GM12878 (cell line): ENCODE results near the gene RPL7A. TPM values are rescaled to one million over a fixed set of nuclear protein-coding genes. Genes with fewer than 3 reads are reported as not detected.
A peak's percentile ranks its signal among the peaks of the same experiment; 100 is the strongest.

Experiments used
- ATAC-seq: fragments of 200-7000 bp; cut with Tn5 transposase; 3 replicates; pipeline ENCODE4 v1.9.1; 2020; ENCODE audit warnings: mild to moderate bottlenecking, moderate library complexity
- BruUV-seq: library from RNA; stranded (reverse); fragments of 400-500 nt; replicated peaks from 2 replicates; lab custom pipeline; 2021; lab: Mats Ljungman, UMichigan
- CTCF ChIA-PET: fragments of 300-600 bp; sonication (Branson Sonifier 250); formaldehyde crosslinking; extraction: SDS; loops from one replicate; lab custom pipeline; 2021; ENCODE audit warnings: inconsistent platforms; lab: Yijun Ruan, JAX
- POLR2A ChIA-PET: fragments of 350-600 bp; formaldehyde crosslinking; extraction: SDS; loops from one replicate; lab custom pipeline; 2021; ENCODE audit warnings: inconsistent platforms; lab: Charles Lee
- RAD21 ChIA-PET: fragments of 300-600 bp; sonication (Branson Sonifier 250); formaldehyde crosslinking; loops from one replicate; lab custom pipeline; 2023; ENCODE audit warnings: antibody characterized with exemption; ENCODE audit not compliant: unreplicated experiment; lab: Charles Lee
- SMC1A ChIA-PET: fragments of 300-600 bp; sonication (Branson Sonifier 250); formaldehyde crosslinking; loops from one replicate; lab custom pipeline; 2023; ENCODE audit not compliant: unreplicated experiment, uncharacterized antibody; lab: Charles Lee
- DNase-seq: peaks from one replicate; pipeline ENCODE4 v3.0.0-alpha.2; 2011; ENCODE audit warnings: low read depth, low spot score
- FAIRE-seq: peaks from 3 replicates; lab custom pipeline; 2011; peaks lifted over from hg19 to GRCh38; lab: Jason Lieb, UNC
- H2AFZ ChIP-seq: 2 replicates; pipeline ENCODE4 v1.6.0; 2011; ENCODE audit warnings: low read depth, low read length, control low read depth; ENCODE audit not compliant: control insufficient read depth
- H3K27ac ChIP-seq: 2 replicates; pipeline ENCODE4 v1.5.1; 2011; ENCODE audit warnings: control low read depth; ENCODE audit not compliant: control insufficient read depth, insufficient read depth
- H3K27me3 ChIP-seq, 2 experiments: replicated peaks in 1 of 2; 2 replicates each; pipeline versions ENCODE4 v1.6.0 to v1.6.1; 2011; ENCODE audit warnings: low read length in 1 of 2; ENCODE audit not compliant: control insufficient read depth in 2 of 2, insufficient read depth in 2 of 2
- H3K36me3 ChIP-seq, 2 experiments: 2 replicates each; pipeline ENCODE4 v1.5.1; 2011; ENCODE audit warnings: low read length in 1 of 2; ENCODE audit not compliant: control insufficient read depth in 2 of 2, insufficient read depth in 2 of 2
- H3K4me1 ChIP-seq: 2 replicates; pipeline ENCODE4 v1.6.1; 2011; ENCODE audit warnings: mild to moderate bottlenecking, low read length, moderate library complexity, mixed read lengths; ENCODE audit not compliant: control insufficient read depth, insufficient read depth
- H3K4me2 ChIP-seq: 2 replicates; pipeline ENCODE4 v1.6.0; 2011; ENCODE audit warnings: control low read depth; ENCODE audit not compliant: control insufficient read depth, insufficient read depth
- H3K4me3 ChIP-seq: fragments of 200-600 bp; sonication (generic); 2 replicates; pipeline ENCODE4 v1.5.1; 2016
- H3K79me2 ChIP-seq: 2 replicates; pipeline ENCODE4 v1.6.0; 2011; ENCODE audit warnings: low read length; ENCODE audit not compliant: control insufficient read depth, insufficient read depth
- H3K9ac ChIP-seq: 2 replicates; pipeline ENCODE4 v1.8.0; 2011; ENCODE audit warnings: low read length, control low read depth, mixed read lengths; ENCODE audit not compliant: control insufficient read depth, insufficient read depth
- H3K9me3 ChIP-seq: replicated peaks from 3 replicates; pipeline ENCODE4 v1.5.1; 2011; ENCODE audit warnings: mild to moderate bottlenecking, low read length; ENCODE audit not compliant: control insufficient read depth, insufficient read depth
- H4K20me1 ChIP-seq: 2 replicates; pipeline ENCODE4 v1.6.0; 2011; ENCODE audit not compliant: control insufficient read depth, insufficient read depth
- CHD2 ChIP-seq: IDR thresholded peaks from 2 replicates; pipeline ENCODE4 v1.6.1; 2011; ENCODE audit warnings: low read depth, low read length, improper control_type of control experiment, borderline replicate concordance
- GATAD2B ChIP-seq: fragments of 450-650 bp; conservative IDR thresholded peaks from 2 replicates; pipeline ENCODE4 v1.6.1; 2017; ENCODE audit warnings: low read depth, mild to moderate bottlenecking, moderate library complexity
- HDAC6 ChIP-seq: fragments of 200-600 bp; sonication (generic); IDR thresholded peaks from one replicate; pipeline ENCODE4 v1.8.0; 2017; ENCODE audit warnings: antibody characterized with exemption; ENCODE audit not compliant: unreplicated experiment
- KDM1A ChIP-seq: fragments of 200-600 bp; sonication (generic); IDR thresholded peaks from 2 replicates; pipeline ENCODE4 v1.6.1; 2016; ENCODE audit warnings: borderline replicate concordance
- NBN ChIP-seq: fragments of 450-650 bp; IDR thresholded peaks from 2 replicates; pipeline ENCODE4 v1.6.1; 2016
- PAX8 ChIP-seq: fragments of 450-650 bp; IDR thresholded peaks from 2 replicates; pipeline ENCODE4 v1.6.1; 2017; ENCODE audit warnings: mild to moderate bottlenecking, moderate library complexity
- POLR2A ChIP-seq: IDR thresholded peaks from 2 replicates; pipeline ENCODE4 v1.6.1; 2011; ENCODE audit warnings: low read depth, mild to moderate bottlenecking, low read length
- RBBP5 ChIP-seq: fragments of 200-600 bp; sonication (generic); conservative IDR thresholded peaks from 2 replicates; pipeline ENCODE4 v1.6.1; 2016
- RUNX3 ChIP-seq: IDR thresholded peaks from 2 replicates; pipeline ENCODE4 v1.6.1; 2012; ENCODE audit warnings: low read length, inconsistent platforms
- SRF ChIP-seq, 2 experiments: IDR thresholded peaks; 2 replicates each; pipeline ENCODE4 v1.6.1; 2011; ENCODE audit warnings: low read depth in 2 of 2, low read length in 2 of 2, mild to moderate bottlenecking in 1 of 2, moderate library complexity in 1 of 2
- ZNF384 ChIP-seq: IDR thresholded peaks from 2 replicates; pipeline ENCODE4 v1.6.1; 2012; ENCODE audit warnings: low read depth, mild to moderate bottlenecking, low read length, improper control_type of control experiment, borderline replicate concordance
- WGBS: methylation state at CpG from one replicate; pipeline ENCODE4 v1.1.6; 2016; ENCODE audit warnings: low lambda C conversion rate; ENCODE audit not compliant: insufficient replicate concordance, insufficient coverage; ENCODE audit errors: missing lambda C conversion rate; 5-methylcytosine and 5-hydroxymethylcytosine counted together
- in situ Hi-C: fragments of 300-500 bp; cut with MboI; formaldehyde crosslinking; loops from 9 replicates; pipeline ENCODE4 v1.14.3; 2018; ENCODE audit warnings: mixed read lengths
- intact Hi-C: fragments of 100-400 bp; cut with micrococcal nuclease; formaldehyde crosslinking; loops from one replicate; pipeline ENCODE4 v1.14.2; 2022; ENCODE audit not compliant: unreplicated experiment
- polyA plus RNA-seq, 11 experiments: library from polyadenylated mRNA; depleted of rRNA in 4 of 11; unstranded in 6 of 11; stranded (reverse) in 5 of 11; fragments of >200 nt; fragmentation: Nextera tagmentation in 4 of 11; fragmentation: Illumina TruSeq in 1 of 11; extraction: Ambion mirVana in 4 of 11; extraction: Trizol in 1 of 11; gene quantifications; 1 replicate in 1 of 11; 2 replicates in 10 of 11; pipeline versions ENCODE4 v1.2.1 to v1.2.3, GENCODE V29; 2011 to 2016; ENCODE audit warnings: inconsistent platforms in 2 of 11, missing spikeins in 2 of 11, low read depth in 1 of 11
- total RNA-seq, 4 experiments: library from RNA; depleted of rRNA in 3 of 4; stranded (reverse); fragments of >200 nt in 3 of 4; fragmentation: Illumina TruSeq in 1 of 4; extraction: Trizol in 1 of 4; gene quantifications; 2 replicates each; pipeline versions ENCODE4 v1.2.1 to v1.2.3, GENCODE V29; 2013 to 2021

The RPL7A gene
- total and polyA plus RNA-seq, 10 of the 15 experiments (the other 5 are each of a cell fraction or from before 2014, with no cell fraction given), result 917 to 5,193 (median 3,326) TPM

- TF ChIP-seq HDAC6, result no peak
- TF ChIP-seq ZNF384, result no peak
Measured at GRCh38 chr9:133348718-133349573, 928 bp downstream of the RPL7A start (continued).

- H3K4me2 ChIP-seq, result peak overlapping the region; percentile 92
- no peaks in the 10 kb centered on the region for H3K27me3 ChIP-seq
- H3K9ac ChIP-seq, result peak overlapping the region; percentile 98
- H3K4me1 ChIP-seq, result peaks cover 12% of the 10 kb centered on the region
- peaks cover 25 to 46% of the 10 kb centered on the region in 2 experiments for H3K36me3 ChIP-seq
- peaks cover 49% of the 10 kb centered on the region for H3K79me2 ChIP-seq
- no peak for DNase-seq
- TF ChIP-seq CHD2, result no peak
- no peak for TF ChIP-seq PAX8
- TF ChIP-seq NBN, result no peak
- no peak for TF ChIP-seq GATAD2B
- TF ChIP-seq RBBP5, result no peak
- peak; percentile 66 for TF ChIP-seq POLR2A
- TF ChIP-seq RUNX3, result no peak
- no peak for TF ChIP-seq KDM1A
- TF ChIP-seq SRF (IDR thresholded peaks at IDR 0.05; ENCODE audit: low read depth in 2 of 2, low read length in 2 of 2), result no peak
- no peak for ATAC-seq
- intact Hi-C loops, result loop anchor here (5.0 kb wide), 1 partner anchor 127 kb away; the partner anchor contains the start of gene SLC2A6
- H4K20me1 ChIP-seq, result no peaks in the 10 kb centered on the region; the same call in 1 of the 2 replicates
- RAD21 ChIA-PET, result no interaction called here
- in situ Hi-C loops, result no loop called here
- CTCF ChIA-PET, result interaction anchor here (1.6 to 2.1 kb wide), 3 partner anchors 21 to 128 kb away, joined by 3 to 5 read pairs (median 4); partner anchors contain the start of gene STKLD1
- SMC1A ChIA-PET, result interaction anchor here (0.7 kb wide), 1 partner anchor 19 kb away, joined by 3 read pairs; no protein-coding TSS in a partner anchor
- 63% methylated on average over 15 of the region's 15 CpGs for WGBS
- peak overlapping the region; percentile 100 for H3K4me3 ChIP-seq
- POLR2A ChIA-PET, result interaction anchor here (0.8 to 0.9 kb wide), 2 partner anchors 21 to 72 kb away, joined by 3 to 4 read pairs; partner anchors contain the start of gene ADAMTS13
- no TSS peak for BruUV-seq
- H3K27ac ChIP-seq, result peak overlapping the region; percentile 96
- no peaks in the 10 kb centered on the region for H3K9me3 ChIP-seq
- FAIRE-seq, result no peak
- H2AFZ ChIP-seq, result no peak overlapping the region
Measured at GRCh38 chr9:133349965-133350616, 2.1 kb downstream of the RPL7A start.
